ENCODE data around the gene CUX1.
"Not testable (repeated sequence)": the region's sequence is repeated elsewhere in the genome, so short reads cannot be mapped to it uniquely, and the experiment has no call there.

The CUX1 gene

GRCh38 chr7:101917566-101917965, 100.1 kb downstream of the CUX1 start:
- ATAC-seq (ENCODE audit: low read depth) (no peak), DNase-seq (ENCODE audit: low spot score) (no peak)
- H3K36me3 ChIP-seq (ENCODE audit: low read depth) = 0 out of 2 replicates have a peak, but pooled peaks cover 6% of the 10 kb centered on the region
- H3K27me3 ChIP-seq (ENCODE audit: insufficient read depth, poor library complexity, severe bottlenecking) = no peaks in the 10 kb centered on the region
- no peaks in the 10 kb centered on the region for H3K4me1 ChIP-seq (ENCODE audit: insufficient read depth, poor library complexity, severe bottlenecking)
- no peak overlapping the region for H3K4me3 ChIP-seq (ENCODE audit: severe bottlenecking)
- H3K9me3 ChIP-seq (ENCODE audit: severe bottlenecking) = no peaks in the 10 kb centered on the region
- TF ChIP-seq CTCF (IDR thresholded peaks at IDR 0.05; ENCODE audit: poor library complexity, severe bottlenecking) = no peak
- no peak overlapping the region for H3K27ac ChIP-seq (ENCODE audit: poor library complexity, severe bottlenecking)

- Histone ChIP-seq H3K27ac (ENCODE audit: poor library complexity, severe bottlenecking) (no peak overlapping the region), H3K27me3 (ENCODE audit: insufficient read depth, poor library complexity, severe bottlenecking) (no peaks in the 10 kb centered on the region), H3K9me3 (ENCODE audit: severe bottlenecking) (no peaks in the 10 kb centered on the region), H3K4me1 (ENCODE audit: insufficient read depth, poor library complexity, severe bottlenecking) (no peaks in the 10 kb centered on the region), H3K4me3 (ENCODE audit: severe bottlenecking) (no peak overlapping the region), H3K36me3 (ENCODE audit: low read depth) (0 out of 2 replicates have a peak, but pooled peaks cover 6% of the 10 kb centered on the region)
- no peak for ATAC-seq (ENCODE audit: low read depth)
- DNase-seq (ENCODE audit: low spot score) = no peak
- TF ChIP-seq CTCF (IDR thresholded peaks at IDR 0.05; ENCODE audit: poor library complexity, severe bottlenecking) = no peak
Measured at GRCh38 chr7:101918426-101918825, 101.0 kb downstream of the CUX1 start.

- Histone ChIP-seq H3K36me3 (ENCODE audit: low read depth) (0 out of 2 replicates have a peak, but pooled peaks cover 6% of the 10 kb centered on the region), H3K27me3 (ENCODE audit: insufficient read depth, poor library complexity, severe bottlenecking) (no peaks in the 10 kb centered on the region), H3K9me3 (ENCODE audit: severe bottlenecking) (no peaks in the 10 kb centered on the region), H3K4me3 (ENCODE audit: severe bottlenecking) (no peak overlapping the region), H3K27ac (ENCODE audit: poor library complexity, severe bottlenecking) (no peak overlapping the region), H3K4me1 (ENCODE audit: insufficient read depth, poor library complexity, severe bottlenecking) (no peaks in the 10 kb centered on the region)
- no peak for DNase-seq (ENCODE audit: low spot score)
- TF ChIP-seq CTCF (IDR thresholded peaks at IDR 0.05; ENCODE audit: poor library complexity, severe bottlenecking) = no peak
- ATAC-seq (ENCODE audit: low read depth) = no peak
Measured at GRCh38 chr7:101919363-101920115, 102.1 kb downstream of the CUX1 start.

GRCh38 chr7:101921061-101921460, 103.6 kb downstream of the CUX1 start:
- Histone ChIP-seq H3K27me3 (ENCODE audit: insufficient read depth, poor library complexity, severe bottlenecking) (no peaks in the 10 kb centered on the region), H3K36me3 (ENCODE audit: low read depth) (0 out of 2 replicates have a peak, but pooled peaks cover 6% of the 10 kb centered on the region), H3K4me3 (ENCODE audit: severe bottlenecking) (no peak overlapping the region), H3K4me1 (ENCODE audit: insufficient read depth, poor library complexity, severe bottlenecking) (no peaks in the 10 kb centered on the region), H3K9me3 (ENCODE audit: severe bottlenecking) (no peaks in the 10 kb centered on the region), H3K27ac (ENCODE audit: poor library complexity, severe bottlenecking) (no peak overlapping the region)
- DNase-seq (ENCODE audit: low spot score) (no peak), ATAC-seq (ENCODE audit: low read depth) (no peak)
- TF ChIP-seq CTCF (IDR thresholded peaks at IDR 0.05; ENCODE audit: poor library complexity, severe bottlenecking) = no peak

- H3K4me3 ChIP-seq (ENCODE audit: severe bottlenecking) = not testable (repeated sequence)
Measured at GRCh38 chr7:101921546-101922489, 104.4 kb downstream of the CUX1 start.

More at GRCh38 chr7:101921546-101922489, 104.4 kb downstream of the CUX1 start:
- not testable (repeated sequence) for H3K36me3 ChIP-seq (ENCODE audit: low read depth); DNase-seq (ENCODE audit: low spot score); H3K4me1 ChIP-seq (ENCODE audit: insufficient read depth, poor library complexity, severe bottlenecking); H3K27ac ChIP-seq (ENCODE audit: poor library complexity, severe bottlenecking); ATAC-seq (ENCODE audit: low read depth); H3K9me3 ChIP-seq (ENCODE audit: severe bottlenecking); H3K27me3 ChIP-seq (ENCODE audit: insufficient read depth, poor library complexity, severe bottlenecking)

All from RWPE2 (cell line).